ENCODE data around the gene TNFSF9. TPM values are rescaled to one million over a fixed set of nuclear protein-coding genes. Genes with fewer than 3 reads are reported as not detected.

TNFSF9 gene
- 2.6 TPM for polyA plus RNA-seq (2012; ENCODE audit: insufficient read length, low read depth)

- TF ChIP-seq POLR2AphosphoS5 (IDR thresholded peaks at IDR 0.05; ENCODE audit: low read depth, low read length) (peak; percentile 96), FOXP2 (optimal IDR thresholded peaks at IDR 0.05; ENCODE audit: borderline replicate concordance, extremely low read depth, extremely low read length, insufficient read depth) (peak; percentile 42), REST (IDR thresholded peaks at IDR 0.05; ENCODE audit: insufficient read depth in 1 of 2, low read depth in 2 of 2, low read length in 2 of 2) (no peak)
Measured at GRCh38 chr19:6530386-6531162, at the start of gene TNFSF9. Gene TNFSF9, plus strand, starts transcription at chr19:6531026. Its CDS starts 11 bp downstream, at chr19:6531037.

GRCh38 chr19:6481541-6482342 is 49.1 kb upstream of the TNFSF9 start, which contains the start of gene DENND1C:
Gene DENND1C, minus strand, starts transcription at chr19:6481787. Its CDS starts 92 bp downstream, at chr19:6481695.
- TF ChIP-seq SIN3A (IDR thresholded peaks at IDR 0.05; ENCODE audit: borderline replicate concordance, insufficient read depth, low read length): no peak
- no peak for TF ChIP-seq TAF1 (IDR thresholded peaks at IDR 0.05; ENCODE audit: borderline replicate concordance, insufficient read depth, low read length)
- TF ChIP-seq POLR2AphosphoS5 (IDR thresholded peaks at IDR 0.05; ENCODE audit: low read depth, low read length): no peak
- TF ChIP-seq FOXP2 (optimal IDR thresholded peaks at IDR 0.05; ENCODE audit: borderline replicate concordance, extremely low read depth, extremely low read length, insufficient read depth): no peak
- TF ChIP-seq REST (IDR thresholded peaks at IDR 0.05; ENCODE audit: insufficient read depth in 1 of 2, low read depth in 2 of 2, low read length in 2 of 2): no peak

GRCh38 chr19:6482343-6482686 is 48.5 kb upstream of the TNFSF9 start:
- TF ChIP-seq REST (IDR thresholded peaks at IDR 0.05; ENCODE audit: insufficient read depth in 1 of 2, low read depth in 2 of 2, low read length in 2 of 2) (no peak), TAF1 (IDR thresholded peaks at IDR 0.05; ENCODE audit: borderline replicate concordance, insufficient read depth, low read length) (no peak), SIN3A (IDR thresholded peaks at IDR 0.05; ENCODE audit: borderline replicate concordance, insufficient read depth, low read length) (no peak), FOXP2 (optimal IDR thresholded peaks at IDR 0.05; ENCODE audit: borderline replicate concordance, extremely low read depth, extremely low read length, insufficient read depth) (no peak), POLR2AphosphoS5 (IDR thresholded peaks at IDR 0.05; ENCODE audit: low read depth, low read length) (no peak)

- TF ChIP-seq REST (IDR thresholded peaks at IDR 0.05; ENCODE audit: insufficient read depth in 1 of 2, low read depth in 2 of 2, low read length in 2 of 2): no peak
- no peak for TF ChIP-seq SIN3A (IDR thresholded peaks at IDR 0.05; ENCODE audit: borderline replicate concordance, insufficient read depth, low read length)
- TF ChIP-seq FOXP2 (optimal IDR thresholded peaks at IDR 0.05; ENCODE audit: borderline replicate concordance, extremely low read depth, extremely low read length, insufficient read depth): no peak
- TF ChIP-seq POLR2AphosphoS5 (IDR thresholded peaks at IDR 0.05; ENCODE audit: low read depth, low read length): no peak
- no peak for TF ChIP-seq TAF1 (IDR thresholded peaks at IDR 0.05; ENCODE audit: borderline replicate concordance, insufficient read depth, low read length)
Measured at GRCh38 chr19:6483235-6483634, 47.6 kb upstream of the TNFSF9 start.
